Measurements from ENCODE around the gene SPTAN1. TPM values are rescaled to one million over a fixed set of nuclear protein-coding genes. Genes with fewer than 3 reads are reported as not detected.
A peak's percentile ranks its signal among the peaks of the same experiment; 100 is the strongest.

The SPTAN1 gene
- total RNA-seq, 4 donors from 2014 or later, result 189 to 307 (median 278) TPM

DNA sequence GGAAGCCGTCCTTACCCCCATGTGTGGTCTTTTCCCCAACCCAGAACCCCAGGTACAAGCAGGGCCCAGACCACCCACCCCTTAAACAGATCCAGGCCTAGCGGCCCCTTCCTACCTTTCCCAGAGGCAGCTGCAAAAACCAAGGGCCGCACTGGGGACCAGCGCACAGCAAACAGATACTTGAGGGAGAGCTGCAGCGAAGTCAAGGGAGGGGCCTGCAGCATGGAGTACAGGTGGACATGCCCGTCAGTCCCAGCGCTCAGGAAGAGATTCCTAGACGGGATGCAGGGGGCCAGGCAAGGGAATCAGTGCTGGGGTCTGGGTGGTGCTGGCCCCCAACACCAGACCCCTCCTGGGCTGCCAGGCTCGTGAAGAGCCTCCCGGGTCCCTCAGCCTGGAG lies 81.7 kb downstream of the SPTAN1 start:
- peaks cover 44 to 65% of the 10 kb centered on the region in 2 donors for H3K36me3 ChIP-seq
- no peak for DNase-seq
- no peaks in the 10 kb centered on the region for H3K9me3 ChIP-seq
- H3K4me1 ChIP-seq, result peaks cover 27 to 33% of the 10 kb centered on the region in 2 donors
- intact Hi-C loops (cut with DNase I), result loop anchor here (10.0 kb wide), 2 partner anchors 51 to 91 kb away; partner anchors contain the start of genes SET and ZDHHC12
- WGBS, 2 donors, result 92 to 93% methylated on average over 6 to 10 of the region's 10 CpGs
- no peak for TF ChIP-seq POLR2A (IDR thresholded peaks at IDR 0.05)
- TF ChIP-seq, protein P1, sequence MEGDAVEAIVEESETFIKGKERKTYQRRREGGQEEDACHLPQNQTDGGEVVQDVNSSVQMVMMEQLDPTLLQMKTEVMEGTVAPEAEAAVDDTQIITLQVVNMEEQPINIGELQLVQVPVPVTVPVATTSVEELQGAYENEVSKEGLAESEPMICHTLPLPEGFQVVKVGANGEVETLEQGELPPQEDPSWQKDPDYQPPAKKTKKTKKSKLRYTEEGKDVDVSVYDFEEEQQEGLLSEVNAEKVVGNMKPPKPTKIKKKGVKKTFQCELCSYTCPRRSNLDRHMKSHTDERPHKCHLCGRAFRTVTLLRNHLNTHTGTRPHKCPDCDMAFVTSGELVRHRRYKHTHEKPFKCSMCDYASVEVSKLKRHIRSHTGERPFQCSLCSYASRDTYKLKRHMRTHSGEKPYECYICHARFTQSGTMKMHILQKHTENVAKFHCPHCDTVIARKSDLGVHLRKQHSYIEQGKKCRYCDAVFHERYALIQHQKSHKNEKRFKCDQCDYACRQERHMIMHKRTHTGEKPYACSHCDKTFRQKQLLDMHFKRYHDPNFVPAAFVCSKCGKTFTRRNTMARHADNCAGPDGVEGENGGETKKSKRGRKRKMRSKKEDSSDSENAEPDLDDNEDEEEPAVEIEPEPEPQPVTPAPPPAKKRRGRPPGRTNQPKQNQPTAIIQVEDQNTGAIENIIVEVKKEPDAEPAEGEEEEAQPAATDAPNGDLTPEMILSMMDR (IDR thresholded peaks at IDR 0.05), result no peak
- no peak overlapping the region for H3K4me3 ChIP-seq (replicated peaks in 1 of 3)
- H3K27me3 ChIP-seq, result no peaks in the 10 kb centered on the region
- H3K27ac ChIP-seq, result peak overlapping the region in 2 of 3 donors; percentile 96 to 98

DNA sequence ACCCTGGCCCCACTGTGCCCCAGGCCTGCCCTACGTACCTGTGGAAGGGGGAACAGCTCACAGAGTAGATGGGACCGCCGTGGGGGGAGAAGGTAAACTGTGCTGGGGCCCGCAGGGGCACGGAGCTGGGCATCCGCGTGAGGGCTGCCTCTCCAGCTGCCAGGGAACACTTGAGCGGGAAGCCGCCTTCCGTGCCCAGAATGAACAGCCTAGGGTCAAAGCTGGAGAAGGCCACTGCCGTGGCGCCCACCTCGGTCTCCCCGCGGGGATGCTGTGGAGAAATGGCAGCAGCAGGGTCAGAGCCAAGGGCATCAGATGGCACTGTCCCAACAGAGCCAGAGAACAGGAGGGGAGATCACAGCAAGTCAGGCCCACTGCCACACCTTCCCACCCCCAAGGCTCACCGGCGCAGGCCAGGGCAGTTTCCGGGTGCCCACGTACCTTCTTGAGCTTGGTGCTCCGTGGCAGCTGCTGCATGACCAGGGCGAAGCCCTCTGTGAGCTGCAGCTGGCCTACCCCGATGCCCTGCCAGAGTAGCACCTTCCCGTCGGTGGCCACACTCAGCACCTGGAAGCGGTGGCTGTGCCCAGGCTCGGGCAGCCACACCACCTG lies 82.4 kb downstream of the SPTAN1 start:
- H3K4me1 ChIP-seq, result peaks cover 27 to 33% of the 10 kb centered on the region in 2 donors
- H3K27me3 ChIP-seq, result no peaks in the 10 kb centered on the region
- H3K36me3 ChIP-seq, result peaks cover 37 to 63% of the 10 kb centered on the region in 2 donors
- peak overlapping the region; percentile 31 to 98 (median 96) for H3K27ac ChIP-seq
- 63 to 80% methylated on average over 10 to 14 of the region's 26 CpGs for WGBS, 2 donors
- DNase-seq, result peak; percentile 27 to 32
- intact Hi-C loops (cut with DNase I), result loop anchor here (10.0 kb wide), 2 partner anchors 50 to 90 kb away; partner anchors contain the start of genes SET and ZDHHC12
- H3K9me3 ChIP-seq, result no peaks in the 10 kb centered on the region
- H3K4me3 ChIP-seq (replicated peaks in 1 of 3), result no peak overlapping the region
- TF ChIP-seq, protein P1 (IDR thresholded peaks at IDR 0.05), result no peak
- no peak for TF ChIP-seq POLR2A (IDR thresholded peaks at IDR 0.05)

DNA sequence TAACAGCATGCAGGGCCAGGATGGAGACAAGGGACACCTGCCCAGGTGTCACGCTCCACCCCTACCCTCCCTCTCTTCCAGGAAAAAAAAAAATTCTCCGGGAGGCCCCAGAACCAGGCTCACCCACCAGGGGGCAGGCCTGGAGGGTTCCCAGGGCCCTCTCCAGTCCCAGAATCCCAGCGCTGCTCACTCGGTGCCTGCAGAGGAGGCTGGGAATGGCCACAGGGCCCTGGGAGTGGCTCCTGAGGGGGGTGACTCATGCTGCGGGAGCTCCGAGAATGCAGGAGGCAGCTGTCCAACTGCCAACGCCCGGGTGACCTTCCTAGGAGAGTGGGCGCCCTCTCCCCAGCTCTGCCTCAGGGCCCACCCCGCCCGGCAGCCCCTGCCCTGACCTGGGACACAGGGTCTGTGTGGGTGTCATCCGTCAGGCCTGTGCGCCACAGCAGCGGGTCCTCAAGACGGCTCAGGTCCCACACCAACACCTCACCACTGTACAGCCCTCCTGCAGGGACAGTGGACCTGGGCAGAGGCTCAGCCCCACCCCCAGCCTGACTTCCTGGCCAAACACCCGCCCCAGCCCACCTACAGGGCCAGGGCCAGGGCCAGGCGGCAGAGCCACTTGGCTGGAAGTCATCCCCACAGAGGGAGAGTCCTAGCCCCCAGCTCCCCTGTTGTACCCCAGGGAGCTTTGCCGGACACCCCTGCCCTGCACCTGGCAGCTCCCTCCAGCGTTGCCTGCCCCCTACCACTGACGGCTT lies 83.1 kb downstream of the SPTAN1 start:
- Histone ChIP-seq H3K9me3 (no peaks in the 10 kb centered on the region), H3K36me3 (peaks cover 31 to 60% of the 10 kb centered on the region in 2 donors), H3K4me3 (replicated peaks in 1 of 3) (no peak overlapping the region), H3K4me1 (peaks cover 27 to 33% of the 10 kb centered on the region in 2 donors), H3K27me3 (no peaks in the 10 kb centered on the region), H3K27ac (peak overlapping the region; percentile 96 to 99 (median 98))
- DNase-seq, result peak; percentile 99
- TF ChIP-seq, protein P1 (IDR thresholded peaks at IDR 0.05), result peak; percentile 64 to 97 (median 88)
- peak in 1 of 2 donors; percentile 54 for TF ChIP-seq POLR2A (IDR thresholded peaks at IDR 0.05)
- WGBS, 2 donors, result 1 to 8% methylated on average over 10 to 12 of the region's 20 CpGs
- intact Hi-C loops (cut with DNase I), result loop anchor here (10.0 kb wide), 2 partner anchors 49 to 89 kb away; partner anchors contain the start of genes SET and ZDHHC12

DNA sequence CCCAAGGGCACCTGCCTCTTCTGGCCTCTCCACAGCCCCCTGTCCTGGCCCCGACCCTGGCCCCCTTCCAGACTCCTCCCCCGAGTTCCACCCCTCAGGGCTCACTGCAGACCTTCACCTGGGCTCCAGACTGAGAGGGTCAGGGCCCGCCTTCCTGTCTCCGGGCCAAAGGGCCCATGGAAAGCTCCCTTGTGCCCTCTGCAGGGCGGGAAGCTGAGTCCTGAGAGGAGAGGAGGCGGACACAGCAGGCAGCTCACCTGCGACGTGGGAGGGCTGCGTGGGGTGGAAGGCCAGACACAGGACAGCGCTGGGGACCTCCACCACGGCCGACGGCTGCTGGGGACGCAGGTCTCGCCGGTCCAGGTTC lies 83.6 kb downstream of the SPTAN1 start:
- H3K4me3 ChIP-seq (replicated peaks in 1 of 3), result no peak overlapping the region
- peaks cover 27 to 33% of the 10 kb centered on the region in 2 donors for H3K4me1 ChIP-seq
- H3K9me3 ChIP-seq, result no peaks in the 10 kb centered on the region
- H3K27ac ChIP-seq, result peak overlapping the region; percentile 96 to 99 (median 98)
- intact Hi-C loops (cut with DNase I), result loop anchor here (10.0 kb wide), 2 partner anchors 49 to 89 kb away; partner anchors contain the start of genes SET and ZDHHC12
- DNase-seq, result peak; percentile 93 to 94
- TF ChIP-seq POLR2A (IDR thresholded peaks at IDR 0.05), result no peak
- TF ChIP-seq, protein P1 (IDR thresholded peaks at IDR 0.05), result peak in 5 of 6 experiments; percentile 30 to 52 (median 39)
- H3K27me3 ChIP-seq, result no peaks in the 10 kb centered on the region
- 45 to 54% methylated on average over 11 to 12 of the region's 16 CpGs for WGBS, 2 donors
- peaks cover 31 to 57% of the 10 kb centered on the region in 2 donors for H3K36me3 ChIP-seq
